CD4-positive, alpha-beta T cell treated with Interleukin-4 for 4 hours (primary cell): ENCODE results near the gene ELK1.

ENCODE experiments used
- DNase-seq: peaks from one replicate; pipeline ENCODE4 v3.0.0-alpha.2; 2020

Gene ELK1

GRCh38 chrX:47644557-47645091 is 5.7 kb downstream of the ELK1 start:
- DNase-seq: no peak

GRCh38 chrX:47643926-47644325 is 6.4 kb downstream of the ELK1 start:
- DNase-seq: no peak

- DNase-seq: no peak
Measured at GRCh38 chrX:47638816-47639215, 11.5 kb downstream of the ELK1 start.

- DNase-seq: peak; percentile 29
Measured at GRCh38 chrX:47637546-47638195, 12.7 kb downstream of the ELK1 start.

- DNase-seq: peak; percentile 36
Measured at GRCh38 chrX:47634871-47635575, 15.3 kb downstream of the ELK1 start.

GRCh38 chrX:47633689-47634590 is 16.4 kb downstream of the ELK1 start:
- no peak for DNase-seq

GRCh38 chrX:47632666-47633065 is 17.7 kb downstream of the ELK1 start:
- DNase-seq: no peak

- no peak for DNase-seq
Measured at GRCh38 chrX:47631676-47632075, 18.7 kb downstream of the ELK1 start.

- DNase-seq: peak; percentile 13
Measured at GRCh38 chrX:47629419-47630200, 20.8 kb downstream of the ELK1 start, which contains the start of gene CFP. Gene CFP (minus strand): TSS chrX:47629930. CDS start chrX:47629844, 86 bp downstream.

GRCh38 chrX:47628982-47629381 is 21.4 kb downstream of the ELK1 start:
- peak; percentile 11 for DNase-seq

GRCh38 chrX:47625365-47625764 is 25.0 kb downstream of the ELK1 start:
- no peak for DNase-seq

- peak; percentile 33 for DNase-seq
Measured at GRCh38 chrX:47623540-47624027, 26.8 kb downstream of the ELK1 start.

- no peak for DNase-seq
Measured at GRCh38 chrX:47621851-47622250, 28.5 kb downstream of the ELK1 start.

GRCh38 chrX:47620303-47620685 is 30.1 kb downstream of the ELK1 start:
- DNase-seq: no peak

GRCh38 chrX:47619486-47620302 is 30.7 kb downstream of the ELK1 start, which contains the start of gene SYN1:
Gene SYN1 (minus strand): TSS chrX:47619857. CDS start chrX:47619728, 129 bp downstream.
- peak; percentile 78 for DNase-seq

- DNase-seq: no peak
Measured at GRCh38 chrX:47618923-47619485, 31.4 kb downstream of the ELK1 start.

- no peak for DNase-seq
Measured at GRCh38 chrX:47614618-47615017, 35.7 kb downstream of the ELK1 start.

- DNase-seq: no peak
Measured at GRCh38 chrX:47613082-47613481, 37.3 kb downstream of the ELK1 start.

GRCh38 chrX:47612418-47612817 is 37.9 kb downstream of the ELK1 start:
- DNase-seq: no peak

- DNase-seq: no peak
Measured at GRCh38 chrX:47611926-47612325, 38.4 kb downstream of the ELK1 start.

- DNase-seq: no peak
Measured at GRCh38 chrX:47611489-47611888, 38.9 kb downstream of the ELK1 start.
